GM12892 (cell line): Measurements from ENCODE around the gene AHDC1.

Experiments
- DNase-seq: peaks from one replicate; pipeline ENCODE4 v3.0.0; 2011; ENCODE audit not compliant: insufficient read length
- FAIRE-seq: peaks from 2 replicates; lab custom pipeline; 2011; peaks lifted over from hg19 to GRCh38; lab: Jason Lieb, UNC
- POLR2A ChIP-seq: IDR thresholded peaks from 2 replicates; pipeline ENCODE4 v1.6.1; 2011; ENCODE audit warnings: low read depth, low read length, control low read depth
- POLR2AphosphoS5 ChIP-seq: IDR thresholded peaks from 2 replicates; pipeline ENCODE4 v1.6.1; 2011; ENCODE audit warnings: low read depth, low read length, control low read depth
- TAF1 ChIP-seq: IDR thresholded peaks from 2 replicates; pipeline ENCODE4 v1.6.1; 2011; ENCODE audit warnings: low read depth, mild to moderate bottlenecking, control low read depth, low read length, borderline replicate concordance

The AHDC1 gene

GRCh38 chr1:27618341-27619082, 14.6 kb upstream of the AHDC1 start:
- FAIRE-seq (peak; percentile 69), DNase-seq (no peak)
- TF ChIP-seq POLR2A, result no peak
- TF ChIP-seq TAF1, result no peak

- DNase-seq (no peak), FAIRE-seq (no peak)
- no peak for TF ChIP-seq TAF1
- TF ChIP-seq POLR2A, result no peak
- no peak for TF ChIP-seq POLR2AphosphoS5
These were observed 13.5 kb upstream of the AHDC1 start for GRCh38 chr1:27617420-27617819.

DNA sequence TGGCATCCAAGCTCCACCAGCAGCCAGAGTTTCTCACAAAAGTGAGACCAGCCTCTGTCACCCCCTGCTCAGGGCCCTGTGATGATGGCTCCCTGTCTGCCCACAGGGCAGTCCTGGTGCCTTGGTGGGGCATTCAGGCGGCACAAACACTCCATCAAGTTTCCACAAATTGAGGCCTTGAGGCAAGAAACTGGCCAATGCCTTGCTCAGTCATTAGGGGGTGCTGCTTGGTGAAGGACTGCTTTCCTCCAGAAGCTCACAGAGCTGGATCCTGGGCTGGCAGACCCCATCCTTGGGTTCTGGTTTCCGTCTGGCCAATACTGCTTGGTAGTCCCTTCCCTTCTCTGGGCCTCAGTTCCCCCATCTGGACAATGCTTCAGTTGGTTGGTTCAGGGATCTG, 12.5 kb upstream of the AHDC1 start:
- TF ChIP-seq TAF1 (no peak), POLR2A (no peak), POLR2AphosphoS5 (no peak)
- no peak for DNase-seq
- FAIRE-seq, result no peak

DNA sequence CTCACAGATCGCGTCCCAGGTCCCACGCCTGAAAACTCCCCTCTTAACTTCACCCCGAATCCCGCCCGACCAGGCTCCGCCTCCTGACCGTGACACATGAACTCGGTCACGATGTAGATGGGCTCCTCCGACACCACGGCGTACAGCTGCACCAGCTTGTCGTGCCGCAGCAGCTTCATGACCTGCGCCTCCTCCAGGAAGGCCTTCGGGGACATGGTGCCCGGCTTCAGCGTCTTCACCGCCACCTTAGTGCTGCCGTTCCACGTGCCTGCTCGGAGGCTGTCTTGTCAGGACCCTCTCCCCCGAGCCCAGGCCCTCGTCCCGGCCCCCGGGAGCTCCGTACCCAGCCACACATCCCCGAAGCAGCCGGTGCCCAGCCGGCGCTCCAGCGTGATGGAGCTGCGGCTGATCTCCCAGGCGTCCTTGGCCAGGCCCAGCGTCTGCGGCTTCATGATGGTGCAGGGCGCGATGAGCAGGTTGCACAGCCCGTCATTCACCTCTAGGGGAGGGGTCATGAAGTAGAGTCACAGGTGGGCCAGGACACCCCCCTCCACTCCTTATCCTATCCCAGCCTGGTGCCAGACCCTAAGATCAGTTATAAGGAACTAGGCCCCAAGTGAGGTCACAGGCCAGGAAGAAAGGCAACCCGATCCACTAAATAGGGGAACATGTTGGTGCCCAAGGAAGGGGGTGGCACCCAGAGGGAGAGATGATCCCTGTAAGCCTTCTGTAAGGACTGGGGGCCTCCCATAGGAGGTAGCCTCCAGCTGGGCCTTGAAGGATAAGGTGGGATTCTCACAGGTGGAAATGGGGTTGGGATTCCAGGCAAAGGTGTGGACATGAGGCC, 11.6 kb upstream of the AHDC1 start:
- TF ChIP-seq POLR2A, result no peak
- no peak for TF ChIP-seq TAF1
- no peak for TF ChIP-seq POLR2AphosphoS5
- DNase-seq, result no peak
- no peak for FAIRE-seq

DNA sequence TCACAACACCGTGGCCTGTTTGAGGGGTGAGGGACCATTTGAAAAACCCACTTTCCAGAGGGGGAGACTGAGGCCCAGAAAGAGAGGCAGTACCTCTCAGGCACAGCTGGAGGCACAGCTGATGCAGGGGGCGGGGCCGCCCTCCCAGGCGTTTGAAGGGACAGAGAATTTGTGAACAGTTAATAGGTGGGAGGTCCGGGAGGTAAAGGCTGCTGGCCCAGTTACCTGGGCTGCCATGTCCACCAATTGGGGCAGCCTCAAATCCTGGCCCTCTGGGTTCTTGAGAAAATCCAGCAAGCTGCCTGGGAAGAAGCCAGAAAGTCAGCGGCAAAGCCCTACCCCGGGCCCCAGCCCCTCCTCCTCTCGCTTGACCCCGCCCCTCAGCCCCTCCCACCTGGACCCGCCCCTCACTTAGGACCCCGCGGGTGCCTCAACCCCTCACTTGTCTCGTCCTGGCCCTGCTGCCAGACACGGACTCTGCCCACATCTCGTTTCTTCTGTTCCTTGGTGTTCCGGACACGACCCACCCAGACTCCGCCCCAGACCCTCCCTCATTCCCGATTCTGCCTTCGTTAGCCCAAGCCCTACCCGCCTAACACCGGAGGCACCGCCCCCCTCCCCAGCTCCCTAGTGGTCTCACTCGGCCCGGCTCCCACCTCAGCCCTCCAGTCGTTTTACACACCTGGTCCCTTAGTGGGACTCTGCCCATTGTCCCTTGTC, 10.8 kb upstream of the AHDC1 start:
- no peak for FAIRE-seq
- no peak for TF ChIP-seq POLR2A
- no peak for TF ChIP-seq POLR2AphosphoS5
- no peak for TF ChIP-seq TAF1
- no peak for DNase-seq

DNA sequence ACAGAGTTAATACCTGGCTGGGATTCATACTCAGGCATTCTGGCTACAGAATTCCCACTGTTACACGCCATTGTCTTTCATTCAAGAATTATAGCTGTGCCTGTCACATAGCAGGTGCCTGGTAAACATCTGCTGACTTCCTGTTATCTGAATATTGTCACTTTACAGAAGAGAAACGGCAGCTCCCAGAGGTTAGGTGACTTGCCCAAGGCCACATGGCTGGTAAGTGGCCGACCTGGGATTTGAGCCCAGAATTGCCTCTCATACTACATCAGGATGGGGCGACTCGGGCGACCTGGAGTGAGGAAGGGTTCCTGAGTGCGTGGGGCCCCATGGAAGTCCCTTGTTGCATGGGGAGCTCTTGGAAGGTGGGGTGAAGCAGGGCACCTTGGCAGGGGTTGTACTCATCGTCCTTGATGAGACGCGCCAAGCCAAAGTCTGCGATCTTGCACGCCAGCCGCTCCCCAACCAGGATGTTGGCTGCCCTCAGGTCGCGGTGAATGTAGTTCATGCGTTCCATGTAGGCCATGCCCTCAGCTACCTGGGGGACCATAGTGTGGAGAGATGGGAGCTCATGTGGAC, 10.2 kb upstream of the AHDC1 start:
- TF ChIP-seq POLR2A (no peak), TAF1 (no peak), POLR2AphosphoS5 (no peak)
- FAIRE-seq (no peak), DNase-seq (no peak)

GRCh38 chr1:27612718-27613117, 8.8 kb upstream of the AHDC1 start:
- DNase-seq (no peak), FAIRE-seq (no peak)
- TF ChIP-seq POLR2A, result no peak
- TF ChIP-seq TAF1, result no peak
- TF ChIP-seq POLR2AphosphoS5, result no peak

DNA sequence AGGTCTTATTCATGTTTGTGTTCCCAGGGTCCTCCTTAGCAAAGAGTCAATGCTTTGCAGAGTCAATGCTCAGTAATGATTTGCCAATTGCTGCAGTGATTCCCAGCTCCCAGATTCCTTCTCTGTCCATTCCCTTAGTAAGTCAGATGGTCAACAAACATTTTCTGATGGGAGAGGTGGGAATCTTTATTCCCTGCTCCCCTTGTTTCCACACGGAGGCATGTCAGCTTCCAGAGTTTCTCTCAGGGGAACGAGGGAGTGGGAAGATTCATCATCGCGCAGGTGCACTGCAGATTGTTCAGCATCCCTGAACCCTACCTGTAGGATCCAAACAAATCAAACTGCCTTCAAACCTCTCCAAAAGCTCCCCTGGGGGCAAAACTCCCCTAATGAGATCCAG, 7.5 kb upstream of the AHDC1 start:
- FAIRE-seq (no peak), DNase-seq (no peak)
- no peak for TF ChIP-seq POLR2AphosphoS5
- no peak for TF ChIP-seq POLR2A
- TF ChIP-seq TAF1, result no peak

GRCh38 chr1:27609618-27610240, 5.8 kb upstream of the AHDC1 start:
- FAIRE-seq (peak; percentile 84), DNase-seq (no peak)
- TF ChIP-seq POLR2A (no peak), POLR2AphosphoS5 (no peak), TAF1 (no peak)

GRCh38 chr1:27609210-27609555, 5.2 kb upstream of the AHDC1 start:
- TF ChIP-seq POLR2A (no peak), POLR2AphosphoS5 (no peak), TAF1 (no peak)
- FAIRE-seq (no peak), DNase-seq (no peak)
